Measurements from ENCODE around the gene LPGAT1.

GRCh38 chr1:211723273-211723672 is 107.3 kb downstream of the LPGAT1 start:
- TF ChIP-seq CTCF (IDR thresholded peaks at IDR 0.05): no peak
- TF ChIP-seq POLR2A (IDR thresholded peaks at IDR 0.05): no peak

All from transverse colon (tissue), 3 donors.